Prostate gland (tissue), 2 donors: ENCODE measurements around the gene LUC7L2.

Experiments
- CTCF ChIP-seq, 4 experiments: fragments of 200-600 bp in 2 of 4; fragments of 450-650 bp in 2 of 4; sonication (generic) in 2 of 4; IDR thresholded peaks; 1 replicate in 3 of 4; 2 replicates in 1 of 4; pipeline ENCODE4 v1.5.1; 2016 to 2019; ENCODE audit warnings: antibody characterized with exemption in 4 of 4, mild to moderate bottlenecking in 2 of 4, moderate library complexity in 2 of 4
- POLR2A ChIP-seq: fragments of 450-650 bp; IDR thresholded peaks from one replicate; pipeline ENCODE4 v1.6.1; 2016; ENCODE audit warnings: antibody characterized with exemption, mild to moderate bottlenecking
- POLR2AphosphoS5 ChIP-seq: sonication (generic); formaldehyde crosslinking; IDR thresholded peaks from one replicate; pipeline ENCODE4 v1.6.1; 2017; ENCODE audit warnings: antibody characterized with exemption

- TF ChIP-seq CTCF (IDR thresholded peaks at IDR 0.05) = no peak
- no peak for TF ChIP-seq POLR2AphosphoS5
- TF ChIP-seq POLR2A = no peak
These were observed 4.4 kb upstream of the LUC7L2 start for GRCh38 chr7:139355320-139355719.
